Caki2 (cell line): ENCODE results near the gene NLN. TPM values are rescaled to one million over a fixed set of nuclear protein-coding genes. Genes with fewer than 3 reads are reported as not detected.
"Not testable (repeated sequence)": the region's sequence is repeated elsewhere in the genome, so short reads cannot be mapped to it uniquely, and the experiment has no call there.

Source experiments
- DNase-seq: peaks from one replicate; pipeline ENCODE4 v3.0.0-alpha.2; 2015; ENCODE audit warnings: low read depth
- in situ Hi-C: cut with HindIII; loops from 2 replicates; pipeline ENCODE4 v1.10.0; 2016; ENCODE audit warnings: low sequenced_read_pairs, low pct_unique_long_range_greater_than_20kb, mixed read lengths
- total RNA-seq: library from RNA; depleted of rRNA; stranded (reverse); fragments of >200 nt; shearing (Covaris generic); gene quantifications from 2 replicates; pipeline ENCODE4 v1.2.3, GENCODE V29; 2014; ENCODE audit warnings: low replicate concordance

The NLN gene
- total RNA-seq, 1 experiment from 2014 or later: 51.3 TPM

DNA sequence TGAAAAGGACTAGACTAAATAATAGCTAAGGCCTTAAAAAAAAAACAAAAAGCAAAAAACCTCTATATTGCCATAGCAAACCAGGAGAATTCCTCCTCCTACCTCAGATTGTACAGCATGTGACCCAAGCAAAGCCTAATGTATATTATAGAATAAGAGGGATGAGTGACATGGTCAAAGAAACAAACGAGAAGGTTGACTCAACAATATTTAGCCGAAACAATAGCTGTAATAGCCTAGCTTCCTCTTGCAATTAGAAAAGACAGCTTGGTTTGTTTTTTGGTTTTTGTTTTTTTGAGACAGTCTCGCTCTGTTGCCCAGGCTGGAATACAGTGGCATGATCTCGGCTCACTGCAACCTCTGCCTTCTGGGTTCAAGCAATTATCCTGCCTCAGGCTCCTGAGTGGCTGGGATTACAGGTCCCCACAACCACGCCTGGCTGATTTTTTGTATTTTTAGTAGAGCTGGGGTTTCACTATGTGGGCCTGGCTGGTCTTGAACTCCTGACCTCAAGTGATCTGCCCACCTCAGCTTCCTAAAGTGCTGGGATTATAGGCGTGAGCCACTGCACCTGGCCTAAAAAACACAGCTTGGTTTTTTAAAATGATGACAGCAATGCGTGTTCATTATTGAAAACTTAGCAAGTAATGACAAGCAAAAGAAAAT, 5.6 kb downstream of the NLN start:
- in situ Hi-C loops: no loop called here
- peak; percentile 65 for DNase-seq

DNA sequence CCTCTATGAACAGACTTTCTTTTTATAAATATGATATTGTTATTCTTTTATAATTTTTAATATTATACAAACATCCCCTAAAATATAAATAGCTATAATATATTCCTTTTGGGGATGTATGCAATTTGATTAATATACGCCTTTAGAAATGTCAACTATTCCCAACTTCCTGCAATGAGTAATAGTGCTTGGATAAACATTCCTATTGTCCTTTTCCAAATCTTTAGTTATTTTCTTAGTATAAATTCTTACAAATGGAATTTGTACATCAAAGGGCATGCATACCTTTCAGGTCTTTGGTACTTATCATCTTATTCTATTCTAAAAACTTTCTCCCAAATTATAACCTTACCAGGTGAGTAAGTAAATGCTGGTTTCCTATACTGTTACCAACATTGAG, 6.2 kb downstream of the NLN start:
- in situ Hi-C loops: no loop called here
- no peak for DNase-seq

DNA sequence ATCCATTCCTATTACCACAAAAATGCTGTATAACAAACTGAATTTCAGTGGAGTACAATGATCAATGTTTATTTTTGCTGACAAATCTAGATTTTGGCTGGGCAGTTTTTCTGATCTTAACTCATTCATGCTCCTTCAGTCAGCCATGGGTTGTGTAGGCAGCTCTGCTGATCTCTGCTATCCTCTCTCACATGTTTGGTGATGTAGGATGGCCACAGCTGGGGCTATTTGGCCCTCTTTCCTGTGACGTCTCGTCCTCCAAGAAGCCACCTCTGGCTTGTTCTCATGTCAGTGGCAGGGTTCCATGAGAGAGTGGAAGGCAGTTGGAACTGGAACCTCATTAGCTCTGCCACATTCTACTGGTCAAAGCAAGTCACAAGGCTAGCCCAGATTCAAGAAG, 8.9 kb downstream of the NLN start:
- in situ Hi-C loops: no loop called here
- DNase-seq: no peak

DNA sequence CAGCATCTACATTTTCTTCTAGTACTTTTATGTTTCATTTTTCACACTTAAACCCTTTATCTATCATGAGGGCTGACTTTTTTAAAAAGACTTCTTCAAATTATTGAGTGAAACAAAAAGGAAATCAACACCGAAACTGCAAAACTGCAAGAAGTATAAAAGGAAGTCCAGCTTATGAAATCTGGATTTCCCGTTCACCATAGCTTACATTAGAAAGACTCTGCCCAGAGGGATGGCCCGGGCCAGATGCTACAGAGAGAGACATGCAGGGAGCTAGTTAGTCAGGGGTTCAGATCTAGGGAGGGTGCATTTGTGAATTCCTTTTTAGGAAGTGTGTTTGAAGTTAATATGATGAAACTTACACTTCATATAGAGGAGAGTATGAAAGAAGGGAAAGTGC, 10.0 kb downstream of the NLN start:
- in situ Hi-C loops, DNase-seq: not testable (repeated sequence)

DNA sequence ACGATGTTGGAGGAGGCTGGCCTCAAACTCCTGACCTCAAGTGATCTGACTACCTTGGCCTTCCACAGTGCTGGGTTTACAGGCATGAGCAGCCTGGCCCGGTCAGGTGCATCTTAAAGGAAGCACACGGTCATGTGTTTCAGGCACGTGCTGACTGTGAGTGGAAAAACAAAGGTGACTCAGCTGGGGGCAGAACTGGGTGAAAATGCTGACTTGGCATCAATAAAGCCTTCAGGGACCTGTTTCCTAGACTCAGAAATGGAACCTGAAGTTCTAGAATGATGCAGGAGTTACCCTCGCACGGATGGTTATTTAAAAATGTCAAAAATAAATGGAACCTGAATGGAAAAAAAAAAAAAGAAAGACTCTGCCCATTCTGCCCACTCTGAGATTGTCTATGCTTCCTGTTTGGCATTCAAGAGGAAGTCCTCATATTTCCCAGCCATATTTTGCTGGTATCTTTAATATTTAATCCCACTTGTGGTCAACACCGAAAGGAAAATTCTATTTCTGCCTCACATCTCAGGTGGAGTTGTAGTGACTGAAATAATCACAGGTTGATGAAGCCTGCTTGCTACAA, 12.3 kb downstream of the NLN start:
- DNase-seq, in situ Hi-C loops: not testable (repeated sequence)

DNA sequence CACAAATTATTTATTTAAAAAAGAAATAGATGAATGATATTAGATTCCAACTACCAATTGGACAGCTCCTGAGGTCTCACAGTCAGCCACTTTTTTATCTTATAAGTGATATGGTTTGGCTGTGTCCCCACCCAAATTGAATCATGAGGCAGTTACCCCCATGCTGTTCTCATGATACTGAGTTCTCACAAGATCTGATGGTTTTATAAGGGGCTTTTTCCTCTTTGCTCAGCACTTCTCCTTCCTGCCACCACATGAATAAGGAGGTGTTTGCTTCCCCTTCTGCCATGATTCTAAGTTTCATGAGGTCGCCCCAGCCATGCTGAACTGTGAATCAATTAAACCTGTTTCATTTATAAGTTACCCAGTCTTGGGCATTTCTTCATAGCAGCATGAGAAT, 12.9 kb downstream of the NLN start:
- in situ Hi-C loops: no loop called here
- no peak for DNase-seq

DNA sequence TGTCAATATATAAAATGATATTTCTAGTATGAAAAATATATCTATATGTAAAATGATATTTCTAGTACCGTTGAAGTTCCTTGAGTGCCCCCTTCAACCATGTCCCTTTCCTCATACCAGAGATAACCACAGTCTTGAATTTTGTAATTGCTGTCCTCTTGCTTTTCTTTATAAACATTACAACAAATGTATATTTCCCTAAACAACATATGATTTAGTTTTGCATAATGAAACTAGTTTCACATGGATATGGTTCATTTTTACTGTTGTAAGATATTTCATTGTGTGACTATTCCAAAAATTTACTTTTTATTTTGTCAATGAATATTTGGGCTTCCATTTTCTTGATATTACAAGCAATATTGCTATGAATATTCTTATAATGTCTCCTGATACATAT, 14.0 kb downstream of the NLN start:
- no peak for DNase-seq
- in situ Hi-C loops: no loop called here

DNA sequence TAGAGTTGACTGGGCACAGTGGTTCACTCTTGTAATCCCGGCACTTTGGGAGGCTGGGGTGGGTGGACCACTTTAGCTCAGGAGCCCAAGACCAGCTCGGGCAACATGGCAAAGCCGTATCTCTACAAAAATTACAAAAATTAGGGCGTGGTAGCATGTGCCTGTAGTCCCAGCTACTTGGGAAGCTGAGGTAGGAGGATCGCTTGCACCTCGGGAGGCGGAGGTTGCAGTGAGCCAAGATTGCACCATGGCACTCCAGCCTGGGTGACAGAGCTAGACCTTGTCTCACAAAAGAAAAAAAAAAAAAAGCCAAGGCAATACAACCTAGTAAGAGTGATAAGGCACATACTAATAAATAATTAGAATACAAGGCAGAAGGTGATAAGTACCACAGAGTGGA, 15.8 kb downstream of the NLN start:
- in situ Hi-C loops: no loop called here
- DNase-seq: no peak

DNA sequence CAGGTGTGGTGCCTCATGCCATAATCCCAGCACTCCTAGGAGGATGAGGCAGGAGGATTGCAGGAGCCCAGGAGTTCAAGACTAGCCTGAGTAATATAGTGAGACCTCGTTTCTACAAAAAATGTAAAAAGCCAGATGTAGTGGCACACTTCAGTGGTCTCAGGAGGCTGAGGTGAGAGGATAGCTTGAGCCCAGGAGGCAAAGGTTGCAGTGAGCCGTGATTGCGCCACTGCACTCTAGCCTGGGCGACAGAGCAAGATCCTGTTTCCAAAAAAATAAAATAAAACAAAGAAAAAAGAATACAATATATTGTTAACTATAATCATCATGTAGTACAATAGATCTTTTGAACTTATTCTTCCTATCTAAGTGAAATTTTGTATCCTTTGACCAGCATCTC, 16.3 kb downstream of the NLN start:
- in situ Hi-C loops: no loop called here
- no peak for DNase-seq

DNA sequence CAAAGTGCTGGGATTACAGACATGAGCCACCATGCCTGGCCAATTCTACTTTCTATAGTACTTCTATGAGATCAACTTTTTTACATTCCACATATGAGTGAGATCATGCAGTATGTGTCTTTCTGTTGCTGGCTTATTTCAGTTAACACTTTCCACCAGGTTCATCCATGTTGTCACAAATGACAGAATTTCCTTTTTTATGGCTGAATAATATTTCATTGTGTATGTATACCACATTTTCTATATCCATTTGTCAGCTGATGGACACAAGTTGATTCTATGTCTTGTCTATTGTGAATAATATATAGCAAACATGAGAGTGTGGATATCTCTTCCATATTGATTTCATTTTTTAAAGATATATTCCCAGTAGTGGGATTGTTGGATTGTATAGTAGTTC, 17.2 kb downstream of the NLN start:
- no peak for DNase-seq
- in situ Hi-C loops: no loop called here

DNA sequence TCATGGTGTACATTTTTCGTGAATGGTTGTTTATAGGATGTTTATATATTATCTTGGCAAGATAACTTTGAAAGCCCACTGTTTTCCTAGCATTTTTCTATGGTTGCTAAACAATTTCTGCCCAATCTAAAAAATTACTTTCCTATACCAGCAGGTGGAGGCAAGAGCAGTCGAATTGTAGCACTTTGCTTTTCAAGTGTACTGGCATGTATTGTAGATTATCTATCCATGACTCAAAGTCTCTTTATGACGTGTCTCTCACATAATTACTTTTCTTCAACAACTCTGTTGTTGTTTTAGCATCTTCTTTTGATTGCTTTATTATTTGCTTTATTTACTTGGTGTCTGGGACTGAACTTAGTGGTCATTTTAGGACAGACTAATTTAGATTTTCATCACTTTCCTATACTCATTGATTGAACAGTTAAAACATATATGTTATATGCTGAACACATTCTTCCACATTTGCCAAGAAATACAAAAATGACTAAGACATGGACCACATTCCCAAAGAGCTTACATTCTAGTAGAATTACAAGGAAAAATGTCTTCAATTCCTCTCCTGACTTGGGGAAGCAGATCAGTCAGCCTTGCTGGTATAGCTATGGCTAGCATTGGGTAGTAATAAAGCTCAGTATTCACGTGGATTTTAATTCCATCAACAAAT, 20.7 kb downstream of the NLN start:
- in situ Hi-C loops: no loop called here
- DNase-seq: peak; percentile 49

DNA sequence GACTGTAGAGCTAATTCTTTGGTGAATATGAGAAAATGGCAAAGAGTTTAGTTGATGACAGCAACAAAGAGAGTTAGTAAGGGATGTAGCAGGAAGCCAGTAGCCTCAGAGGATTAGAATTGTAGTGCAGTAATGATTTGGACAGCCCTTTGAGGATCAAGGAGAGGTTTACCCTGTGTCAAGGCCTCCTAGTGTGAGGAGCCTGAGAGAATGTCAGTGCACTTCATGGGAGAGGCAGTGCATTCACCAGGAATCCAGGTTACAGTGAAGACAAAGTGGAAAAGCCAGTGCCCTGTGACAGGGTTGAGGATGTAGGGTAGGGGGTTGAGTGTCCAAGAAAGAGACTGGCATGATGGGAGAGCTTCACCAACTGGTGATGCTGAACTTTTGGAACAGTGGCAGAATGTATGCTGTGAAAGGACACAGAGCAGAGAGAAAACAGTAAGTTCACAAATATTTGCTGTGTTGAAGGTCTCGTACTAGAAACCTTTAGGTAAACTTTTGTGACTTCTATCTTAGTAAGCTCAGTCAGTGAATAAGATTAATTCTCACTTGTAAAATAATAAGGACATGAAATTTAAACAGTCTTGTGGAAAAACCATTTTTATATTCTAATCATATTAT, 27.3 kb downstream of the NLN start:
- in situ Hi-C loops: no loop called here
- DNase-seq: no peak

DNA sequence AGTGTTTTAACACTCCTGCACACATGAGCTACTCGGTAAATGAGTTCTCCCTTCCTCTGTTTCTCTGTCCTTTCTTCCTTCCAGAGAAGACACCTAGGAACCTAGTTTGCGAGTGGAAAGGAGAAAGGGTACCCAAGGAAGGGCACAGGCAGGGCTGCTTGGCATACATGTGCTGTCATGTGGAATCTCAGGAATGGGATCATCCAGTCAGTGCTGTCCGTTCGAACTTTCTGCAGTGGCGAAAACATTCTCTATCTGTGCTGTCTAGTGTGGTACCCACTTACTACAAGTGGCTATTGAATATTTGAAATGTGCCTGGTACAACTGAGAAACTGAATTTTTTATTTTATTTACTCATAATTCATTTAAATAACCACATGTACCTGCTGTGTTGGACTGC, 28.0 kb downstream of the NLN start:
- in situ Hi-C loops: no loop called here
- DNase-seq: no peak

DNA sequence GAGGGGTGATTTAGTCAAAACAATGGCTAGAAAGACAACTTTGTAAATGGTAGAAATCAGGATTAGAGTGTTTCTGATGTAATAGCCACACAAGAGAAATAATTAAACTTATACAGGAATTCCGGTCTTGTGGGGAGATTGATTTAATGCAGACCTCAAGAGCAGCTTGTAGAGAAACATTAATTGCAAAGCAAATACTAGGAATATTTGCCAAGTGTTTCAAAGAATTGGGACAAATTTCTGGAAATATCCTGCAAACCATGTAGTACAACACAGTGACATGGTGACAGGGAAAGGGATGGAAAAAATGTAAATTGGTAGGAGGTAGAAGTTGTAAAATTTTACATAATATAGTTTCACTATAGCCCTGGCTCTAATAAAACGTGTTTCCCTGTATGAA, 28.9 kb downstream of the NLN start:
- in situ Hi-C loops: no loop called here
- no peak for DNase-seq

DNA sequence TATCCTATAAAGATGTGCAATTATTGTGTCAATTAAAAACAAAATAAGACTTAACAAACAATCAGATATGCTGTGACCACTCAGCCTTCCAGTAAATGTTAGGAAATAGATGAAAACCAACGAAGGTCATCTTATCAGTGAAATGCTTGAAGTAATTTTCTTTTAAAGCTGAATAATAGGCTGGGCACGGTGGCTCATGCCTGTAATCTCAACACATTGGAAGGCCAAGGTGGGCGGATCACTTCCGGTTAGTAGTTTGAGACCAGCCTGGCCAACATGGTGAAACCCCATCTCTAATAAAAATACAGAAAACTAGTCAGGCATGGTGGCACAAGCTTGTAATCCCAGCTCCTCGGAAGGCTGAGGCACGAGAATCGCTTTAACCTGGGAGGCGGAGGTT, 31.2 kb downstream of the NLN start:
- in situ Hi-C loops: no loop called here
- DNase-seq: no peak

DNA sequence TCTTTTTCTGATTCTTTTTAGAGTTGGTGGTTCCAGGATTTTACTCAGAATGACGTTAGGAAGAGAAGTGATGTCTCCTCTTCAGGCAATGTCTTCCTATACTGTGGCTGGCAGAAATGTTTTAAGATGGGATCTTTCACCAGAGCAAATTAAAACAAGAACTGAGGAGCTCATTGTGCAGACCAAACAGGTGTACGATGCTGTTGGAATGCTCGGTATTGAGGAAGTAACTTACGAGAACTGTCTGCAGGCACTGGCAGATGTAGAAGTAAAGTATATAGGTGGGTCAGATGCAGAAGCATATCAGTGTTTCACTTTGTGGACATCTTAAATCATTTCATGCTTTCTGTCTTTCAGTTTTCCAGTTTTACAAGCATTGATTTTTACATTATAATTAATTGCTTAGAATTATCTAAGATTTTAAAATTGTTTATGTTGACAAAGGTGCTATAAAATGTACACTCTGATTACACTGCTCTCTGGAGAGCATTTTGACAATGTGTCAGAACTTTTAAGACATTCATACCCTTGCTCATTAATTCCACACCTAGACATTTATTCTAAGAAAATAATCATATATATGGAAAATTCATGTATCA, 36.6 kb downstream of the NLN start:
- in situ Hi-C loops: no loop called here
- DNase-seq: no peak

DNA sequence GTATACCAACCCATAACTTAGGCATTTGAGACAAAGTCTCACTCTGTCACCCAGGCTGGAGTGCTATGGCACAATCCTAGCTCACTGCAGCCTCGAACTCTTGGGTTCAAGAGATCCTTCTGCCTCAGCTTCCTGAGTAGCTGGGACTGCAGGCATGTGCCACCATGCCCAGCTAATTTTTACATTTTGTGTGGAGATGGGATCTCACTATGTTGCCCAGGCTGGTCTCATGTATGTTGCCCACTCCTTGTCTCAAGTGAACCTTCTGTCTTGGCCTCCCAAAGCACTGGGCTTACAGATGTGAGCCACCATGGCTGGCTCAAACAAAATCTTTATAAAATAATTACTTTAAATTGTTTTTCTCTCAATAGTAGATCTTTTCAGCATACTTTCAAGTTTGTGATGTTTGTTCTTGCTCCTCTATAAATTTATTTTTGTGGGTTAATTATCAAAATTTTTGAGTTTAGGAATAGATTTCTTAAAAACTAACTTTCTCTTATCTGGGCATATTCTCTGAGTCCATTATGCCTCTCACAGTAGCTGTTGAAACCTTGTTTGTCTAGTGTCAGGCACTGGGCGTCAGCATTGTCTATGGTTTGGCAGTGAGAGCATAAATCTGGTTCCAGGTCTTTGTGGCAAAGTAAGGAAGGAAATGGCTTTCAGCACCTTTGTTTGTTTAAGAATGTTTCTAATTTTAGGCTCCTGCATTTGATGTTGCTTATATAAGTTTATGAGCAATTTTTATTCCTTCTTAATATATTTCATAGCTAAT, 38.7 kb downstream of the NLN start:
- no peak for DNase-seq
- in situ Hi-C loops: no loop called here

DNA sequence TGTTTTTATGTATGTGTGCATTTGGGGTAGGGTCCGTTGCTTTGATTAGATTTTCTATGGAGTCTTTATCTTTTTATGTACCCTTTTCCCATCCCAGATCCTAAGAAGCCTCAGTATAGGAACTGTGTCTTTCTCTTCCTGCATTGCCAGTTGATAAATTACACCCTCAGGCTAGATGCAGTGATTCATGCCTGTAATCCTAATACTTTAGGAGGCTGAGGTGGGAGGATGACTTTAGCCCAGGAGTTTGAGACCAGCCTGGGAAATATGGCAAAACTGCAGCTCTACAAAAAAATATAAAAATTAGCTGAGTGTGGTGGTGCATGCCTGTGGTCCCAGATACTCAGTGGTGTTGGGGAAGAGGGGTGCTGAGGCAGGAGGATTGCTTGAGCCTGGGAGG, 40.2 kb downstream of the NLN start:
- DNase-seq: no peak
- in situ Hi-C loops: no loop called here
